ENCODE data around the gene CHCHD6.

DNA sequence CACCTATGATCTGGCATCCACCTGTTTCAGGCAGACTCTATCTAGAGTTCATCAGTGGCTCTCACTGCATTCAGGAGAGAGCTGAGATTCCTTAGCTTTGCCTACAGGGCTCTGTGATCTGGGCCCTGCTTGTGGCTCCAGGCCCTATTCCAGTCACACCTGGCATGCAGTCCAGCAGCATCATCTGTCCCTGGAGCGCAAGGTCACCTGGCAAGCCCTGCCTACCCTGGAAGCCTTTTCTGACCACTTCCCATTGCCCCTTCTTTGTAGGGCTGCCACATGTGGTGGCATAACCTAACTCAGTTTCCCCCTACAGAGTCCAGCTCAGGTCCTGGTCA lies 163.8 kb downstream of the CHCHD6 start:
- TF ChIP-seq, protein P1, sequence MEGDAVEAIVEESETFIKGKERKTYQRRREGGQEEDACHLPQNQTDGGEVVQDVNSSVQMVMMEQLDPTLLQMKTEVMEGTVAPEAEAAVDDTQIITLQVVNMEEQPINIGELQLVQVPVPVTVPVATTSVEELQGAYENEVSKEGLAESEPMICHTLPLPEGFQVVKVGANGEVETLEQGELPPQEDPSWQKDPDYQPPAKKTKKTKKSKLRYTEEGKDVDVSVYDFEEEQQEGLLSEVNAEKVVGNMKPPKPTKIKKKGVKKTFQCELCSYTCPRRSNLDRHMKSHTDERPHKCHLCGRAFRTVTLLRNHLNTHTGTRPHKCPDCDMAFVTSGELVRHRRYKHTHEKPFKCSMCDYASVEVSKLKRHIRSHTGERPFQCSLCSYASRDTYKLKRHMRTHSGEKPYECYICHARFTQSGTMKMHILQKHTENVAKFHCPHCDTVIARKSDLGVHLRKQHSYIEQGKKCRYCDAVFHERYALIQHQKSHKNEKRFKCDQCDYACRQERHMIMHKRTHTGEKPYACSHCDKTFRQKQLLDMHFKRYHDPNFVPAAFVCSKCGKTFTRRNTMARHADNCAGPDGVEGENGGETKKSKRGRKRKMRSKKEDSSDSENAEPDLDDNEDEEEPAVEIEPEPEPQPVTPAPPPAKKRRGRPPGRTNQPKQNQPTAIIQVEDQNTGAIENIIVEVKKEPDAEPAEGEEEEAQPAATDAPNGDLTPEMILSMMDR (conservative IDR thresholded peaks at IDR 0.05; ENCODE audit: low read depth, low read length): no peak
- TF ChIP-seq CEBPB (IDR thresholded peaks at IDR 0.05; ENCODE audit: low read depth, low read length): no peak
- TF ChIP-seq POLR2A (IDR thresholded peaks at IDR 0.05; ENCODE audit: low read depth, low read length): no peak
- TF ChIP-seq RCOR1 (IDR thresholded peaks at IDR 0.05; ENCODE audit: insufficient replicate concordance, low read length): no peak
- no peak for TF ChIP-seq MAZ (IDR thresholded peaks at IDR 0.05; ENCODE audit: borderline replicate concordance, low read depth, low read length)

Data from IMR-90 (cell line).